Astrocyte (in vitro differentiated cells and primary cell): ENCODE measurements around the gene UGGT2. TPM values are rescaled to one million over a fixed set of nuclear protein-coding genes. Genes with fewer than 3 reads are reported as not detected.

Experiments used
- DNase-seq: peaks from one replicate; pipeline ENCODE4 v3.0.0-alpha.2; 2010; ENCODE audit warnings: low read depth
- FAIRE-seq: peaks from 2 replicates; lab custom pipeline; 2011; peaks lifted over from hg19 to GRCh38; lab: Jason Lieb, UNC
- H2AFZ ChIP-seq: 2 replicates; pipeline ENCODE4 v1.6.0; 2012; ENCODE audit warnings: low read depth, low read length, inconsistent platforms
- H3K27ac ChIP-seq: 2 replicates; pipeline ENCODE4 v1.5.1; 2011; ENCODE audit warnings: low read depth, low read length, inconsistent platforms
- H3K27me3 ChIP-seq: 2 replicates; pipeline ENCODE4 v1.6.0; 2011; ENCODE audit warnings: low read length, inconsistent platforms; ENCODE audit not compliant: insufficient read depth
- H3K36me3 ChIP-seq: 2 replicates; pipeline ENCODE4 v1.5.1; 2011; ENCODE audit warnings: low read length, inconsistent platforms; ENCODE audit not compliant: insufficient read depth
- H3K4me1 ChIP-seq: 2 replicates; pipeline ENCODE4 v1.5.1; 2011; ENCODE audit warnings: low read length, inconsistent platforms; ENCODE audit not compliant: insufficient read depth
- H3K4me2 ChIP-seq: 2 replicates; pipeline ENCODE4 v1.6.0; 2012; ENCODE audit warnings: low read length, inconsistent platforms
- H3K4me3 ChIP-seq: 2 replicates; pipeline ENCODE4 v1.5.1; 2011; ENCODE audit warnings: low read depth, mild to moderate bottlenecking, low read length, inconsistent platforms; ENCODE audit not compliant: insufficient read depth
- H3K79me2 ChIP-seq: 2 replicates; pipeline ENCODE4 v1.6.0; 2012; ENCODE audit warnings: mild to moderate bottlenecking, low read length, inconsistent platforms; ENCODE audit not compliant: insufficient read depth
- H3K9ac ChIP-seq: 2 replicates; pipeline ENCODE4 v1.6.0; 2012; ENCODE audit warnings: mild to moderate bottlenecking, low read length, inconsistent platforms
- H3K9me3 ChIP-seq: 2 replicates; pipeline ENCODE4 v1.5.1; 2012; ENCODE audit warnings: low read depth, mild to moderate bottlenecking, low read length, inconsistent platforms; ENCODE audit not compliant: insufficient read depth
- H4K20me1 ChIP-seq: 2 replicates; pipeline ENCODE4 v1.6.0; 2012; ENCODE audit warnings: low read length, inconsistent platforms; ENCODE audit not compliant: insufficient read depth
- H3K27ac Mint-ChIP-seq: one replicate; pipeline ENCODE4 v1.8.0; 2021; ENCODE audit warnings: mild to moderate bottlenecking, mixed read lengths; ENCODE audit not compliant: unreplicated experiment
- H3K27me3 Mint-ChIP-seq: one replicate; pipeline ENCODE4 v1.8.0; 2021; ENCODE audit warnings: low read depth, mixed read lengths; ENCODE audit not compliant: unreplicated experiment
- H3K36me3 Mint-ChIP-seq: one replicate; pipeline ENCODE4 v1.8.0; 2021; ENCODE audit warnings: low read depth, mixed read lengths; ENCODE audit not compliant: unreplicated experiment
- H3K4me1 Mint-ChIP-seq: one replicate; pipeline ENCODE4 v1.8.0; 2021; ENCODE audit warnings: low read depth, mixed read lengths; ENCODE audit not compliant: unreplicated experiment
- H3K4me3 Mint-ChIP-seq: one replicate; pipeline ENCODE4 v1.8.0; 2021; ENCODE audit warnings: mild to moderate bottlenecking, moderate library complexity, mixed read lengths; ENCODE audit not compliant: unreplicated experiment
- H3K9me3 Mint-ChIP-seq: one replicate; pipeline ENCODE4 v1.8.0; 2021; ENCODE audit warnings: mild to moderate bottlenecking, mixed read lengths; ENCODE audit not compliant: unreplicated experiment
- CTCF ChIP-seq: IDR thresholded peaks from 2 replicates; pipeline ENCODE4 v1.5.1; 2011; ENCODE audit warnings: low read depth, mild to moderate bottlenecking, inconsistent platforms, low read length, moderate library complexity; ENCODE audit not compliant: insufficient read depth
- EZH2 ChIP-seq: IDR thresholded peaks from 2 replicates; pipeline ENCODE4 v1.6.1; 2012; ENCODE audit warnings: mild to moderate bottlenecking, low read length, inconsistent platforms; ENCODE audit not compliant: insufficient read depth
- total RNA-seq: library from RNA; stranded (reverse); gene quantifications from 2 replicates; pipeline ENCODE4 v1.2.1, GENCODE V29; 2021

The UGGT2 gene
- total RNA-seq, 1 donor from 2014 or later = 36.2 TPM

- DNase-seq (peak; percentile 26), FAIRE-seq (no peak)
- H3K27me3 Mint-ChIP-seq = no peaks in the 10 kb centered on the region
- H3K27me3 ChIP-seq = no peaks in the 10 kb centered on the region
- peaks cover 1% of the 10 kb centered on the region for H3K9me3 Mint-ChIP-seq
- H3K4me3 Mint-ChIP-seq = no peak overlapping the region
- no peaks in the 10 kb centered on the region for H4K20me1 ChIP-seq
- H3K4me3 ChIP-seq = no peak overlapping the region
- no peak overlapping the region for H3K4me2 ChIP-seq
- H3K79me2 ChIP-seq = no peaks in the 10 kb centered on the region
- no peak overlapping the region for H2AFZ ChIP-seq
- H3K4me1 ChIP-seq = no peaks in the 10 kb centered on the region
- no peak overlapping the region for H3K27ac ChIP-seq
- no peak overlapping the region for H3K27ac Mint-ChIP-seq
- H3K9me3 ChIP-seq = no peaks in the 10 kb centered on the region
- no peak overlapping the region for H3K9ac ChIP-seq
- H3K4me1 Mint-ChIP-seq = peaks cover 3% of the 10 kb centered on the region
- TF ChIP-seq EZH2 = no peak
- no peak for TF ChIP-seq CTCF
- peaks cover 9% of the 10 kb centered on the region for H3K36me3 Mint-ChIP-seq
- H3K36me3 ChIP-seq = peaks cover 22% of the 10 kb centered on the region
Measured at GRCh38 chr13:95874286-95874685, 178.9 kb downstream of the UGGT2 start.

GRCh38 chr13:95870421-95870820 lies 182.8 kb downstream of the UGGT2 start:
- no peak overlapping the region for H3K4me3 ChIP-seq
- H4K20me1 ChIP-seq = no peaks in the 10 kb centered on the region
- FAIRE-seq (no peak), DNase-seq (no peak)
- no peak overlapping the region for H3K9ac ChIP-seq
- no peak for TF ChIP-seq EZH2
- no peak for TF ChIP-seq CTCF
- Mint-ChIP-seq H3K36me3 (peaks cover 7% of the 10 kb centered on the region), H3K27me3 (no peaks in the 10 kb centered on the region), H3K4me3 (no peak overlapping the region), H3K27ac (no peak overlapping the region), H3K4me1 (peaks cover 3% of the 10 kb centered on the region), H3K9me3 (no peaks in the 10 kb centered on the region)
- no peaks in the 10 kb centered on the region for H3K79me2 ChIP-seq
- H3K9me3 ChIP-seq = no peaks in the 10 kb centered on the region
- H3K36me3 ChIP-seq = peaks cover 16% of the 10 kb centered on the region
- H2AFZ ChIP-seq = no peak overlapping the region
- no peaks in the 10 kb centered on the region for H3K27me3 ChIP-seq
- H3K4me2 ChIP-seq = no peak overlapping the region
- no peak overlapping the region for H3K27ac ChIP-seq
- no peaks in the 10 kb centered on the region for H3K4me1 ChIP-seq

DNA sequence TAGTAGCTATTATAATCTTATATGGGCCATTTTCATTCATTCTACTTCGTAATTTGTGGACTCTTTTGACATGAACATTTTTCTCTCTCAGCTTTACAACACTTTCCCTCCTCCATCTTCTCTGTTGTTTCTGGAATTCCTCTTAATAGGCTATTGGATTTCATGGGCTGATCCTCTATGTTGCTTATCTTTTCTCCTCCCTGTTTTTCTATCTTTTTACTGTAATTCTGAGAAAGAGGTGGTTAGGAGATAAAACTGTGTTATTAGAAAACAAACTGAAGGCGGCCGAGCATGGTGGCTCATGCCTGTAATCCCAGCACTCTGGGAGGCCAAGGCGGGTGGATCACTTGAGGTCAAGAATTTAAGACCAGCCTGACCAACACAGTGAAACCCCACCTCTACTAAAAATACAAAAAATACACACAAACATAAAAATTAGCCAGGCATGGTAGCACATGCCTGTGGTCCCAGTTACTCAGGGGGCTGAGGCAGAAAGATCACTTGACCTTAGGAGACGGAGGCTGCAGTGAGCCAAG lies 188.1 kb downstream of the UGGT2 start:
- Histone ChIP-seq H3K36me3 (peaks cover 6% of the 10 kb centered on the region), H3K4me3 (no peak overlapping the region), H4K20me1 (no peaks in the 10 kb centered on the region), H3K9me3 (no peaks in the 10 kb centered on the region), H3K9ac (no peak overlapping the region), H3K79me2 (no peaks in the 10 kb centered on the region), H3K27ac (no peak overlapping the region), H3K4me2 (no peak overlapping the region), H2AFZ (no peak overlapping the region), H3K27me3 (no peaks in the 10 kb centered on the region), H3K4me1 (no peaks in the 10 kb centered on the region)
- peak; percentile 22 for DNase-seq
- no peak for FAIRE-seq
- H3K4me3 Mint-ChIP-seq = no peak overlapping the region
- TF ChIP-seq CTCF (no peak), EZH2 (no peak)
- H3K36me3 Mint-ChIP-seq = peaks cover 6% of the 10 kb centered on the region
- no peaks in the 10 kb centered on the region for H3K27me3 Mint-ChIP-seq
- no peak overlapping the region for H3K27ac Mint-ChIP-seq
- H3K9me3 Mint-ChIP-seq = no peaks in the 10 kb centered on the region
- peaks cover 3% of the 10 kb centered on the region for H3K4me1 Mint-ChIP-seq
